GM19099 (cell line): Measurements from ENCODE around the gene EXOC3L1.

Experiments
- POLR2A ChIP-seq: IDR thresholded peaks from 3 replicates; pipeline ENCODE4 v1.6.1; 2011; ENCODE audit warnings: low read depth; ENCODE audit not compliant: insufficient read length; ENCODE audit errors: extremely low read depth

The EXOC3L1 gene, protein sequence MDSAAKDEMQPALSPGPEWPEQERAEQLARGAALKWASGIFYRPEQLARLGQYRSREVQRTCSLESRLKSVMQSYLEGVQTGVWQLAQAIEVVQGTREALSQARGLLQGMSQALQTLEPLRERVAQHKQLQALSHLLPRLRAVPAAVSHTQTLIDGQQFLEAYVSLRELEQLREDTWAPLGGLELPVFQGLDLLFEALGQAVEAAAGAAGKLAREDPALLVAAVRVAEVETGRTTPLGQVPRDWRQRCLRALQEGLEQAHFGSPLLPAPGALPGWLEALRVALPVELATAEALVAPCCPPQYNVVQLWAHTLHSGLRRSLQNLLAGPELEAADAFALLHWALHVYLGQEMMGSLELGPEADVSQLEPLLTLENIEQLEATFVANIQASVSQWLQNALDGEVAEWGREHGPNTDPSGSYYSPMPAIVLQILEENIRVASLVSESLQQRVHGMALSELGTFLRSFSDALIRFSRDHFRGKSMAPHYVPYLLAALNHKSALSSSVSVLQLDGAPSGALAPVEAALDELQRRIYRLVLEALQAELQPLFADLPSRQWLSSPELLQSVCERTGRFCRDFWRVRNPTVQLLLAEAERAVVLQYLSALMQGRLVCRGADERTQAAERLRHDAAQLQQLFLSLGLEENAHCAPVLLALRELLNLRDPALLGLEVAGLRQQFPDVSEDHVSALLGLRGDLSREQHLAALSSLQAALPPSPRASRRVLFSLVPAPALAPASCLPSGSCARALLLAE

DNA sequence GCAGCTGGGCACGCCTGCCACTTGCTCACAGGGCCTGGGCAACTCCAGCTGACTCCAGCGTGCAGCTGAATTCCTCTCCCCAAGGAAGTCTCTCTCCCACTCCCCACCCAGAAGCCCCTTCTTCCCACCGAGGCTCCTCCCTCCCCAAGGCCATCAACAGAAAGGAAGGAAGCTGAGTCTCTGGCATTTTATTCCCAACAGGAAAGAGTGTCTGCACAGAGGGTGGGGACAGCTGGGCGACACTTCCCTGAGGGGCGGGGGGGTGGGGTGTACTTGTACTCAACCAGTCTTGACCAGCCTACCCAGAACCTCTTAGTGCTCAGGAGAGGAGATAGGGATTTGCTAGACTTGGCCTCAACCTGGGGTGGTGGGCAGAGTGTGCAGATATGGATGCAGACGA lies at the start of gene EXOC3L1:
EXOC3L1 (minus strand) TSS at position 96 of the 400 bp plus-strand sequence. CDS start 460 bp downstream, outside the sequence.
- TF ChIP-seq POLR2A, result no peak

DNA sequence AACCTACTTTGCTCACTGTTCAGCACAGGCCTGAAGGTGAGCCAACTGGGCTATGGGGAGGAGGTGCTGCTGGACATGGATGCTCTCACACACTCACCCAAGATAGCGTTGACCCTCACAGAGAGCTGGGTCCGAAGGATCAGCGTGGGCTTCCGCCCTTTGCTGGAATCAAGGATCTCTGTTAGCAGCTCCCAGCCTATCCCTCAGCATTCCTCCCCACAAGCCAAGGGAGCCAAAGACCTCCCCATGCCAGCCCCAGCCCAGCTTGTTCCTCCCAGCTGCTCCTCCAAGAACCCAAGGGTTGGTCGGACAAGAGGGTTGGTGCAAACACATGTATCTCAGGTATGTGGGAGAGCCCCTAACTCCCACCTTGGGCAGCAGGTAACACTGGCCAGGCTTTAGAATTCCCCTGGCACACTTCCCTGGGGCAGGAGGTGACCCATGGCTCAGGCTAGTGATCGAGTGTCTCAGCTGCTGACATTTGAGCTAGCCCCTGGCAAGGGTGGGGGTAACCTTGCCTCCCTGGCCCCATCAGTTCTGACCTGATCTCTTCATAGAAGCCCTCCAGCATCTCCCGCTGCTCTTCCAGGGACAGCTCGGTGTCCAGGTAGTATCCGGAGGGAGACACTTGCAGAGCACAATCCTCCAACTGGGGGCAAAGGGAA lies 49.0 kb upstream of the EXOC3L1 start:
- TF ChIP-seq POLR2A, result no peak

DNA sequence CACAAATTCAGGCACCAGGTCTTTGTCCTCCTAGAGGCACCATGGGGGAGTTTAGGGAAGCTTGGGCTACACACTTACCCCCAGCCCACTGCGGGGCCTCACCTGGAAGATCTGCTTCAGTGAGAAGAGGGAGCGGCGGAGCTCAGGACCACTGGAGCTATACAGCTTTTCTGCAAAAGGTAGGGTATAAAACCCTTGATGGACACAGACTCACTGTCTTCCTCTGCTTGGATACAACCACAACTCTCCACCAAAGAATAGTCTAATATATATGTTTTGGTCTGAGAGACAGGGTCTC lies 48.3 kb upstream of the EXOC3L1 start:
- TF ChIP-seq POLR2A, result no peak

DNA sequence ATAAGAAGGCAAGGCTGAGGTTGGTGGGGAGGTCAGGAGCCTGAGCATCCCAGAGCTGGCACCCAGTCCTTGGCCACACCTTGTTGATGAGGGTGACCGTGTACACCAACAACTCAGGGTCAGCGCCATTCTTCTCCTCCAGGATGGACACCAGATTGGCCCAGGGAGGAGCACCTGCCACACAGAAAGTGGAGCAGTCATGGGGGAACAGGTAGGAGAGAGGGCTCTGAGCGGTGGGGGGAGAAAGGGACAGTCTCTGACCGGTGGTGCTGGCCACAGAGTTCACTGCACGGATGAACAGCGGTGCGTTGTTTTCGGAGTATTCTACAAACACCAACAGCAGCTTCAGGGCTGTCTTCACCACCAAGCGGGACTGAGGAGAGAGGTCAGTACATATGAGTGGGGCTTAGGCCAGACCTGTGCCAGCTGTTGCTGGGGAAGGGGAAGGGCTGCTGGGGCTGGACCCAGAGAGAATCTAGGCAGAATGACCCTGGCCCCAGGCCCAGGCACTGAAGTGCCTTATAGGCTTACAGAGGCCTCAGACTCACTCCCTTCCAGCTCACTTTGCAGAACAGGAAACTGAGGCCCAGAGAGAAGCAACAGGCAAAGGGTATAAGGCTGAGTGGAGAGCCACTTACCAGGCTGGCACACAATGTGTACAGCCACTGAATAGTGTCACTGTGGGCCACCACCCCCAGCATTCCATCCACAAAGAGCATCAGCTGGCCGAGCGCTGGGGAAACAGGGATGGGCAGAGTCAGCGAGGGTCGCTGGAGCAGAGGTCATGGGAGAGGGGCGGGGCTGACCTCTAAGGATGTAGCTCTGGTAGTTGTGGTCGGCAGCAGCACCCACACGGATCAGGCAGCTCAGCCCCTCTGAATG lies 47.7 kb upstream of the EXOC3L1 start:
- no peak for TF ChIP-seq POLR2A

DNA sequence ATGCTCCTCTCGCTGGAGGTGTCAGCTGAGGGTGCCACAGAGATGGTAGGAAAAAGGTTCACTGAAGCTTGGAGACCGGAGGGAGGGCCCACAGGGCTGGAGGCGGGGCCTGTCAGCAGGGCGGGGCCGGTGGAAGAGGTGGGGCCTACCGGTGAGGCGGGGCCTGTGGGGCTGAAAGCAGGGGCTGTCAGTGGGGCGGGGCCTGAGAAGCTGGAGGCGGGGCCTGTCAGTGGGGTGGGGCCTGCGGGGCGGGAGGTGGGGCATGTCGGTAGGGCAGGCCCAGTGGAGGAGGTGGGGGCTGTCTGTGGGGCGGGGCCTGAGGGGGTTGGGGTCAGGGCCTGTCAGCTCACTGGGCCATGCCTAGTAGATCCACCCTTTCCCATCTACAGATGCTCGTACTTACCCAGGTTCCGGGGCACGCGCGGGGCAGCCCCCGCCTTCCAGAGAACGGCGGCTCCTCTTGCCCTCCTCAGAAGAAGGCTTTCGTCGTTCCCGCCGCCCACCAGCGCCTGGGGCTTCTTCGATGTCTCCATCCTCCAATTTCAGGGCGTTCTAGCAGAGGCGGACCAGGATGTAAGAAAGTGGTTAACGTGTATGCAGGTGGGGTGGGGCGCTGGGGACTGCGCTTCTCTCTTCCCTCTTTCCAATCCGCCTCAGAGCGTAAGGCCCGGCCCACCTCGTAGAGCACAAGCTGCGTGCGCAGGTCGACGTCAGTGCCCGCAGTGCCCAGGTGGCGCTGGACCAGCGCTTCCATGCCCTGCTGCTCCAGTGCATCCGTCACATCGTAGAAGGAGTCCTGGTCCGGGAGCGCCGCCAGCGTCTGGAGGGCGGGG lies 46.8 kb upstream of the EXOC3L1 start:
- TF ChIP-seq POLR2A, result no peak

DNA sequence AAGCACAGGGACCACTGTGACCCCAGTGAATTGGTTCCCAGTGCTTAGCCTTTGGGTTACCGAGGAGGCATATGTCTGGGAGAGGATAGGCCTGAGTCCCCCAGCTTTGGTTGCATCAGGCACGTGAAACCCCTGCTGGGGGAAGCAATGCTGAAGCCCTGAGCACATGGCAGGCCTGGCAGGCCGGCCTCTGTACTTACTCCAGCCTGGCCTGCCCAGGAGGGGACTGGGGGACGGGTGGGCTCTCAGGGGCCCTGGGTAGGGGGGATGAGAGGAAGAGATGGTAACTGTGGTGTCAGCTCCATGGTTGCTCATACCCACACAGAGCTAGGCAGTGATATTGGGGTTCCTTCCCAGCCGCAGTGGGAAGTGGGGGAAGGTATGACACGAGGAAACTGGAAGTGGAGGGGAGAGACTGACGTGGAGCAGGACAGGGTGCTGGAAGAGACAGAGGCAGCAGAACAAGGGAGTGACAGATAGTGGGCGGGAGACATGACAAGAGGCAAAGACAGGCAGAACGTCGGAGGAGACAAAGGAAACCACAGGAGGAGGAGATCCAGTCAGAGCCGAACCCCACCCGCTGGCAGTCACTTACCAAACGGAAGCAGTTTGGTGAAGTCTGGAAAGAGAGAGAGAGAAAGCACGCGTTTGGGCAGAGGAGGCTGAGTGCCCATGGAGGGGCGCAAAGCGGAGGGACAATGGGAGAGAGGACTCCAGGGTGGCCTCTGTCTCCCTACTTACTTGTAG lies 46.1 kb upstream of the EXOC3L1 start:
- no peak for TF ChIP-seq POLR2A

DNA sequence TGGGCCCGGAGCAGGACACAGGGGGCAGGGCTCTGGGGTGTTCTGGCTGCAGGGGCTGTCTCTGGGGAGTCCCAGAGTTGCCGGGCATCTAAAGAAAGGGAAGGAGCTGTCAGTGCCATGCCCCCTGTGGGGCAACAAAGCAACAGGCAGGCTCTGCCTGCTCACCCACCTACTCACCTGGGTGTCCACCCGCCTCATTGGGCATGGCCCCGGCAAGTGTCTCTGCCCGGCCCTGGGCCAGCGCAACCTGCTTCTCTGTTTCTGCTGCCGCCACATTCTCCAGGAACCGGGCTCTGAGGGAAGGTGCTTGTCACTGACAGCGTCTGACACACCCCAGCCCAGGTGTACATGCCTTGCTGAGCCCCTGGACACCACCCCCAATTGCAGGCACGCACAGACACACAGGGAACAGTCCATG lies 44.3 kb upstream of the EXOC3L1 start:
- no peak for TF ChIP-seq POLR2A

DNA sequence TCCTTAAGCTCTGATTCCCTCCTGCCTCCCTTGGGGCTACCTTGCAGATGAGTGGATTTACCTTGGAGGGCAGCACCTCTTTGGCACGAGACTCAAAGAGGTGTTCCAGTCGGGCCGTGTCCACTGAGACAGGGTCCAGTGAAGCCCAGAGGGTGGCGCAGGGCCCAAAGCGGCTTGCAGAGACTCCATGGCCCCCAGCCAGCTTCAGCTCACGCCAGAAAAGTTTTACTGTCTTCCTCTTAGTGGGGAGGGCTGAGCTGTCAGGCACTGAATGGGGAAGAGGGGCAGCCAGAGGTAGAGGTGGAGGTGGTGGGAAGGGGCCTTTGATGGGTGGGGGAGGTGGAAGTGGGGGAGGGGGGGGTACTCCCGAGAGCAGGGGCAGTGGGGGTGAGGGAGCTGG lies 43.7 kb upstream of the EXOC3L1 start:
- no peak for TF ChIP-seq POLR2A

DNA sequence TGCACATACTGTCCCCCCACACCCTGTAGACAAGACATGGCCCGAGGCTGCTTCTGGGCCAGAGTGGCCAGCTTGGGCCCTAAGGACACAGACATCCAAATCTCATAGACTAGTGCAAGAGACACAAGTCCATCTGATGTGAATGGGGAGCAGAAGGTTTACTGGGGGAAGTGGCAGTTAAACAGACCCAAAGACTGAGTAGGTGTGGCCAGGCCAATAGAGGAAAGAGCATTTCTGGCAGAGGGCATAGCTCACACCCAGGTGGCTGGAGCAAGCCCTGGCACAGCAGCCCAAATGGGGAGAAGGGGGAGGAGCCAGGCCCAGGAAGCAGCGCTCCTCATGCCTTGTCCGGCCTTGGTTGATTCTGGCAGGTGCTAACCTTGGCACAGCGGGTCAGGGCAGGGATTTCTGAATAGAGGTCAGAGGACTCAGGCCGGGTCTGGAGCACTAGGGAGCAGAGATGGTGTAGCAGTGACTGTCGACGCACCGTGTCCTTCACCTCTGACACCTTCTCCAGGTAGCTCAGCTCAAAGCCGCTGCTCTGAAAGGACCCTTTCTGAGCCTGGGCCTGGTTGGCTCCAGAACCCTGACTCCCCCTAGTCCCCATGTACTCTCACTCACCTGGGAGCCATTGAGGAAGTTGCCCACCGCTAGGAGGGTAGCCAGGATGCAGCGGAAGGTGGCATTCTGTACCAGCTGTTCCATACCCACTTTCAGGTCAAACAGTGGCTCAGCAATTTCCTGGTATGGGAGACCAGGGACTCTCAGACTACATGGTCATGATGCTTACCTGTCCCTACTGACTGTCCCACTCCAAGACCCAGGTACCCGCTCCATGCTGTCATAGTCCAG lies 41.1 kb upstream of the EXOC3L1 start:
- peak; percentile 19 for TF ChIP-seq POLR2A

DNA sequence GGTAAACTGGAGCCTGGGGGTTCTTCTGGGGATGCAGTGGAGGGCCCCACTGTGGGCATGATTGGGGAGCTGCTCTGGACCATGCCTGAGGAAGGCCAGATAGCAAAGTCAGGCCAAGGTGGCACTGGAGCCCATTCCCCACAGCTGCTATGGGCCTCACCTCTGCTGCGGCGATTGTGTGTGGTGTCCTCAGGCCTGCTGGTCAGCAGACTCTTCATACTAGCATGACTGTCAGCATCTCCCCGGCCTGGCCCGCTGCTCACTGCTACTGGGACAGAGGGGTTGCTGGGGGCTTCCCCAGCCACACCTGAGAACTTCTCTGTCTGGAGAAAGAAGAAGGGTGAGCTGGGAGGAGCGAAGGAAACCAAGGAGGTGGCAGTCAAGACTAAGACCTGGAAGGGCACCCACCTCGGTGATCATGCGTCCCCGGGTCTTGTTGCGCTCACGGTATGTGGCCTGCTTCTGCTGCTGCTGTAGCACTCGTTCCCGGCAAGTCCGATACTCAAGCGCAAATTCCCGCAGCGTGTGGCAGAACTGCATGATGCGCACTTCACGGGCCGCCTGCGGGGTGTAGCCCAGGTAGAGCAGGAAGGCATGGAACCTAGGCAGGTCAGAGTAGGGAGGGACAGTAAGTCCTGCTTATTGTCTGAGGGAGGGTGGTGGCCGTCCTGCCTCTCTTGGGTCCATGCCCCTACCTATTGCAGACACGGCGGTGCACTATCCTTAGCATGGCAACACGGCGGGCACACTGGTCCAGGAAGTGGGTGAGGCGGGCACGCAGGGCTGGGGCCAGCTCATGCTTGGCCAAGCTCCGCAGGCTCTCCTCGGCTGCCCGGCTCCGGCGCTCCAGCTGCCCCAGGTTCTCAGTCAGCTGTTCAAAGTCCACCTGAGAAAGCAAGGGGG lies 40.2 kb upstream of the EXOC3L1 start:
- no peak for TF ChIP-seq POLR2A

DNA sequence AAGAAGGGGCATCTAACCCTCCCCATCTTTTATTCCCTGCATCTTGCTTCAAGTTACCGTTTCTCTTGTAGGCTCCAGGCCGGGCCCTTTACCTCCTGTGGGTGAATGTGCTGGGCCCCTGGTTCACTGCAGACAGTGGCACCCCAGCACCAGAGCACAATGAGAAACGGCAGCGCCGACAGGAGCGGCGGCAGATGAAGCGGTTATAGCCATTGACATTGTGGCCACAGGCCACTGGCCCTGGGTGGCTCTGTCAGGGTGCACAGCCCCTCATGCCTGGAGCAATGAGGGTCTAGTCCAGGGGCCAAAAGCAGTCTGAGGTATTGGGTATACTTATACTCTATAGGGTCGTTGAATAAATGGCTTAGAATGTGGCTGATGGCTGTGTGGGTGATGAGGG lies 39.0 kb upstream of the EXOC3L1 start:
- no peak for TF ChIP-seq POLR2A
